ENCODE data around the gene KRT76. TPM values are rescaled to one million over a fixed set of nuclear protein-coding genes. Genes with fewer than 3 reads are reported as not detected.

The KRT76 gene
- total RNA-seq, 1 donor, result not detected

GRCh38 chr12:52807544-52808470 lies 30.7 kb upstream of the KRT76 start:
- TF ChIP-seq CTCF (IDR thresholded peaks at IDR 0.05; ENCODE audit: insufficient read depth, low read depth, low read length), result no peak
- no peak overlapping the region for H3K4me3 ChIP-seq (ENCODE audit: low read depth, low read length)
- no peak for DNase-seq (ENCODE audit: low read depth)

GRCh38 chr12:52806821-52807543 lies 29.8 kb upstream of the KRT76 start:
- no peak overlapping the region for H3K4me3 ChIP-seq (ENCODE audit: low read depth, low read length)
- DNase-seq (ENCODE audit: low read depth), result no peak
- TF ChIP-seq CTCF (IDR thresholded peaks at IDR 0.05; ENCODE audit: insufficient read depth, low read depth, low read length), result no peak

- no peak for TF ChIP-seq CTCF (IDR thresholded peaks at IDR 0.05; ENCODE audit: insufficient read depth, low read depth, low read length)
- DNase-seq (ENCODE audit: low read depth), result no peak
- H3K4me3 ChIP-seq (ENCODE audit: low read depth, low read length), result no peak overlapping the region
Observed at GRCh38 chr12:52806169-52806811, 29.1 kb upstream of the KRT76 start.

- TF ChIP-seq CTCF (IDR thresholded peaks at IDR 0.05; ENCODE audit: insufficient read depth, low read depth, low read length), result no peak
- no peak for DNase-seq (ENCODE audit: low read depth)
- H3K4me3 ChIP-seq (ENCODE audit: low read depth, low read length), result no peak overlapping the region
Observed at GRCh38 chr12:52805739-52806138, 28.6 kb upstream of the KRT76 start.

- no peak overlapping the region for H3K4me3 ChIP-seq (ENCODE audit: low read depth, low read length)
- no peak for DNase-seq (ENCODE audit: low read depth)
- no peak for TF ChIP-seq CTCF (IDR thresholded peaks at IDR 0.05; ENCODE audit: insufficient read depth, low read depth, low read length)
Observed at GRCh38 chr12:52805000-52805399, 27.9 kb upstream of the KRT76 start.

GRCh38 chr12:52802442-52802841 lies 25.3 kb upstream of the KRT76 start:
- no peak for DNase-seq (ENCODE audit: low read depth)
- TF ChIP-seq CTCF (IDR thresholded peaks at IDR 0.05; ENCODE audit: insufficient read depth, low read depth, low read length), result no peak
- H3K4me3 ChIP-seq (ENCODE audit: low read depth, low read length), result no peak overlapping the region

All from fibroblast of villous mesenchyme (primary cell).